A549 (cell line): ENCODE results near the gene NKAIN4. TPM values are rescaled to one million over a fixed set of nuclear protein-coding genes. Genes with fewer than 3 reads are reported as not detected.
A peak's percentile ranks its signal among the peaks of the same experiment; 100 is the strongest.

ENCODE experiments used
- ATAC-seq, 2 experiments: fragments of 200-7000 bp in 1 of 2; fragments of >200 bp in 1 of 2; cut with Nextera tagmentation in 1 of 2; cut with Tn5 transposase in 1 of 2; 3 replicates each; pipeline versions ENCODE4 v1.8.0 to v1.9.1; 2018 to 2020; ENCODE audit warnings: mild to moderate bottlenecking in 1 of 2, moderate library complexity in 1 of 2
- CTCF ChIA-PET: fragments of 300-600 bp; sonication (Branson Sonifier 250); formaldehyde crosslinking; extraction: SDS; loops from one replicate; lab custom pipeline; 2021; ENCODE audit warnings: antibody characterized with exemption, inconsistent platforms; lab: Yijun Ruan, JAX
- POLR2A ChIA-PET: fragments of 350-600 bp; formaldehyde crosslinking; extraction: SDS; loops from one replicate; lab custom pipeline; 2021; ENCODE audit warnings: antibody characterized with exemption, inconsistent platforms; lab: Yijun Ruan, JAX
- DNase-seq, 2 experiments: peaks; one replicate each; pipeline versions ENCODE4 v3.0.0 to v3.0.0-alpha.2; 2011 to 2016; ENCODE audit warnings: low read depth in 1 of 2, low spot score in 1 of 2
- FAIRE-seq: peaks from 2 replicates; lab custom pipeline; 2011; peaks lifted over from hg19 to GRCh38; lab: Jason Lieb, UNC
- H3K27ac ChIP-seq, 2 experiments: fragments of >200 bp; sonication (Bioruptor Twin); formaldehyde crosslinking; 3 replicates each; pipeline ENCODE4 v1.5.1; 2016 to 2017
- H3K4me1 ChIP-seq: fragments of >200 bp; sonication (Bioruptor Twin); formaldehyde crosslinking; 3 replicates; pipeline ENCODE4 v1.6.1; 2016
- H3K4me2 ChIP-seq: fragments of >200 bp; sonication (Bioruptor Twin); formaldehyde crosslinking; 3 replicates; pipeline ENCODE4 v1.6.1; 2016
- H3K4me3 ChIP-seq: fragments of >200 bp; sonication (Bioruptor Twin); formaldehyde crosslinking; 3 replicates; pipeline ENCODE4 v1.5.1; 2016
- H3K9me3 ChIP-seq: fragments of >200 bp; sonication (Bioruptor Twin); formaldehyde crosslinking; 3 replicates; pipeline ENCODE4 v1.6.1; 2016
- BCL3 ChIP-seq: fragments of >200 bp; sonication (Bioruptor Twin); formaldehyde crosslinking; IDR thresholded peaks from 3 replicates; pipeline ENCODE4 v1.6.1; 2016
- BHLHE40 ChIP-seq: IDR thresholded peaks from 2 replicates; pipeline ENCODE4 v1.6.1; 2012; ENCODE audit warnings: low read depth, low read length, inconsistent platforms
- CBX2 ChIP-seq: fragments of 200-600 bp; sonication (generic); IDR thresholded peaks from 2 replicates; pipeline ENCODE4 v1.6.1; 2016; ENCODE audit warnings: low read depth, mild to moderate bottlenecking, borderline replicate concordance
- CHD4 ChIP-seq: fragments of 200-600 bp; sonication (generic); IDR thresholded peaks from 2 replicates; pipeline ENCODE4 v1.6.1; 2016; ENCODE audit warnings: antibody characterized with exemption, mild to moderate bottlenecking, borderline replicate concordance
- CTCF ChIP-seq: fragments of >200 bp; sonication (Bioruptor Twin); formaldehyde crosslinking; IDR thresholded peaks from 3 replicates; pipeline ENCODE4 v1.5.1; 2016
- EHF ChIP-seq: fragments of 250-450 bp; sonication (Bioruptor Pico); IDR thresholded peaks from 2 replicates; pipeline ENCODE4 v1.5.0; 2020; ENCODE audit warnings: mild to moderate bottlenecking
- HDAC2 ChIP-seq: fragments of 200-600 bp; sonication (generic); IDR thresholded peaks from 2 replicates; pipeline ENCODE4 v1.6.1; 2016
- HOXB5 ChIP-seq: fragments of 250-450 bp; sonication (Bioruptor Pico); IDR thresholded peaks from 2 replicates; pipeline ENCODE4 v1.5.0; 2020; ENCODE audit warnings: mild to moderate bottlenecking, moderate library complexity
- JUNB ChIP-seq: fragments of >200 bp; sonication (Bioruptor Twin); formaldehyde crosslinking; IDR thresholded peaks from 2 replicates; pipeline ENCODE4 v1.6.1; 2016
- KDM1A ChIP-seq: fragments of 200-600 bp; sonication (generic); IDR thresholded peaks from 2 replicates; pipeline ENCODE4 v1.6.1; 2016; ENCODE audit warnings: low read depth, mild to moderate bottlenecking
- NPAS2 ChIP-seq: fragments of 250-450 bp; sonication (Bioruptor Pico); IDR thresholded peaks from 2 replicates; pipeline ENCODE4 v1.8.0; 2022; ENCODE audit warnings: mild to moderate bottlenecking, moderate library complexity, borderline replicate concordance
- RAD21 ChIP-seq, 2 experiments: fragments of >200 bp in 1 of 2; sonication (Bioruptor Twin) in 1 of 2; formaldehyde crosslinking in 1 of 2; IDR thresholded peaks in 1 of 2; conservative IDR thresholded peaks in 1 of 2; 2 replicates in 1 of 2; 3 replicates in 1 of 2; pipeline ENCODE4 v1.6.1; 2012 to 2018; ENCODE audit warnings: inconsistent platforms in 1 of 2
- SMC3 ChIP-seq: fragments of >200 bp; sonication (Bioruptor Twin); formaldehyde crosslinking; IDR thresholded peaks from 3 replicates; pipeline ENCODE4 v1.6.1; 2018; ENCODE audit warnings: inconsistent platforms
- TP53 ChIP-seq: fragments of 250-450 bp; sonication (Bioruptor Pico); IDR thresholded peaks from 2 replicates; pipeline ENCODE4 v1.5.0; 2021; ENCODE audit warnings: mild to moderate bottlenecking, moderate library complexity
- WGBS: methylation state at CpG from one replicate; pipeline ENCODE4 v1.1.6; 2017; ENCODE audit errors: missing lambda C conversion rate; 5-methylcytosine and 5-hydroxymethylcytosine counted together
- polyA plus RNA-seq, 4 experiments: library from polyadenylated mRNA; depleted of rRNA in 3 of 4; stranded (reverse); fragments of >200 nt; fragmentation: RNase III in 1 of 4; extraction: RNeasy Plus Mini Kit Qiagen cat#74134 plus additional on column Dnase treatment in 1 of 4; gene quantifications; 2 replicates in 3 of 4; 3 replicates in 1 of 4; pipeline ENCODE4 v1.2.3, GENCODE V29; 2011 to 2017
- TF ChIP-seq, protein P1 (sequence below): fragments of 450-650 bp; IDR thresholded peaks from 2 replicates; pipeline ENCODE4 v1.6.1; 2014; ENCODE audit warnings: antibody characterized with exemption
- TF ChIP-seq, protein P2 (sequence below): fragments of >200 bp; sonication (Bioruptor Twin); formaldehyde crosslinking; IDR thresholded peaks from 2 replicates; pipeline ENCODE4 v1.6.1; 2016
- TF ChIP-seq, protein P3 (sequence below): fragments of 200-600 bp; sonication (generic); IDR thresholded peaks from 2 replicates; pipeline ENCODE4 v1.6.1; 2016; ENCODE audit warnings: antibody characterized with exemption, mild to moderate bottlenecking, moderate library complexity
- TF ChIP-seq, protein P4 (sequence below): fragments of 250-450 bp; sonication (Bioruptor Pico); IDR thresholded peaks from 2 replicates; pipeline ENCODE4 v1.5.0; 2020; ENCODE audit warnings: low read depth, mild to moderate bottlenecking, moderate library complexity

The NKAIN4 gene
- polyA plus RNA-seq, 2 of the 4 experiments (the other 2 are of a cell fraction), result 5.8 to 9.7 TPM

GRCh38 chr20:63295422-63295821, 41.2 kb upstream of the NKAIN4 start:
- no peak overlapping the region for H3K27ac ChIP-seq
- 42% methylated on average over 17 of the region's 17 CpGs for WGBS
- H3K4me1 ChIP-seq, result peaks cover 21% of the 10 kb centered on the region; the same call in 2 of the 3 replicates
- H3K9me3 ChIP-seq, result no peaks in the 10 kb centered on the region
- CTCF ChIA-PET, result interaction anchor here (1.3 to 30.4 kb wide), 5 partner anchors 14 to 679 kb away, joined by 4 to 401 read pairs (median 7); no protein-coding TSS in a partner anchor
- FAIRE-seq (no peak), ATAC-seq (peak in 1 of 2 experiments; percentile 4; a peak in 3 of 6 replicates), DNase-seq (no peak)
- no peak overlapping the region for H3K4me3 ChIP-seq
- TF ChIP-seq BHLHE40 (no peak), HDAC2 (no peak), BCL3 (no peak), NPAS2 (CRISPR knock-in tag) (no peak), CBX2 (no peak), CHD4 (no peak), HOXB5 (CRISPR knock-in tag) (no peak), EHF (CRISPR knock-in tag) (no peak), KDM1A (no peak), JUNB (no peak), RAD21 (conservative IDR thresholded peaks at IDR 0.05 in 1 of 2, IDR thresholded peaks at IDR 0.05 in 1 of 2) (0 out of 5 replicates have a peak, but pooled peaks of 1 of the 2 experiments have one; percentile 11), CTCF (peak; percentile 21; the same call in 2 of the 3 replicates), TP53 (CRISPR knock-in tag) (no peak), SMC3 (no peak)
- TF ChIP-seq, protein P1, sequence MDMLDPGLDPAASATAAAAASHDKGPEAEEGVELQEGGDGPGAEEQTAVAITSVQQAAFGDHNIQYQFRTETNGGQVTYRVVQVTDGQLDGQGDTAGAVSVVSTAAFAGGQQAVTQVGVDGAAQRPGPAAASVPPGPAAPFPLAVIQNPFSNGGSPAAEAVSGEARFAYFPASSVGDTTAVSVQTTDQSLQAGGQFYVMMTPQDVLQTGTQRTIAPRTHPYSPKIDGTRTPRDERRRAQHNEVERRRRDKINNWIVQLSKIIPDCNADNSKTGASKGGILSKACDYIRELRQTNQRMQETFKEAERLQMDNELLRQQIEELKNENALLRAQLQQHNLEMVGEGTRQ, result no peak
- TF ChIP-seq, protein P2, sequence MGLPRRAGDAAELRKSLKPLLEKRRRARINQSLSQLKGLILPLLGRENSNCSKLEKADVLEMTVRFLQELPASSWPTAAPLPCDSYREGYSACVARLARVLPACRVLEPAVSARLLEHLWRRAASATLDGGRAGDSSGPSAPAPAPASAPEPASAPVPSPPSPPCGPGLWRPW, result no peak
- TF ChIP-seq, protein P3, sequence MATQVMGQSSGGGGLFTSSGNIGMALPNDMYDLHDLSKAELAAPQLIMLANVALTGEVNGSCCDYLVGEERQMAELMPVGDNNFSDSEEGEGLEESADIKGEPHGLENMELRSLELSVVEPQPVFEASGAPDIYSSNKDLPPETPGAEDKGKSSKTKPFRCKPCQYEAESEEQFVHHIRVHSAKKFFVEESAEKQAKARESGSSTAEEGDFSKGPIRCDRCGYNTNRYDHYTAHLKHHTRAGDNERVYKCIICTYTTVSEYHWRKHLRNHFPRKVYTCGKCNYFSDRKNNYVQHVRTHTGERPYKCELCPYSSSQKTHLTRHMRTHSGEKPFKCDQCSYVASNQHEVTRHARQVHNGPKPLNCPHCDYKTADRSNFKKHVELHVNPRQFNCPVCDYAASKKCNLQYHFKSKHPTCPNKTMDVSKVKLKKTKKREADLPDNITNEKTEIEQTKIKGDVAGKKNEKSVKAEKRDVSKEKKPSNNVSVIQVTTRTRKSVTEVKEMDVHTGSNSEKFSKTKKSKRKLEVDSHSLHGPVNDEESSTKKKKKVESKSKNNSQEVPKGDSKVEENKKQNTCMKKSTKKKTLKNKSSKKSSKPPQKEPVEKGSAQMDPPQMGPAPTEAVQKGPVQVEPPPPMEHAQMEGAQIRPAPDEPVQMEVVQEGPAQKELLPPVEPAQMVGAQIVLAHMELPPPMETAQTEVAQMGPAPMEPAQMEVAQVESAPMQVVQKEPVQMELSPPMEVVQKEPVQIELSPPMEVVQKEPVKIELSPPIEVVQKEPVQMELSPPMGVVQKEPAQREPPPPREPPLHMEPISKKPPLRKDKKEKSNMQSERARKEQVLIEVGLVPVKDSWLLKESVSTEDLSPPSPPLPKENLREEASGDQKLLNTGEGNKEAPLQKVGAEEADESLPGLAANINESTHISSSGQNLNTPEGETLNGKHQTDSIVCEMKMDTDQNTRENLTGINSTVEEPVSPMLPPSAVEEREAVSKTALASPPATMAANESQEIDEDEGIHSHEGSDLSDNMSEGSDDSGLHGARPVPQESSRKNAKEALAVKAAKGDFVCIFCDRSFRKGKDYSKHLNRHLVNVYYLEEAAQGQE, result no peak
- TF ChIP-seq, protein P4, sequence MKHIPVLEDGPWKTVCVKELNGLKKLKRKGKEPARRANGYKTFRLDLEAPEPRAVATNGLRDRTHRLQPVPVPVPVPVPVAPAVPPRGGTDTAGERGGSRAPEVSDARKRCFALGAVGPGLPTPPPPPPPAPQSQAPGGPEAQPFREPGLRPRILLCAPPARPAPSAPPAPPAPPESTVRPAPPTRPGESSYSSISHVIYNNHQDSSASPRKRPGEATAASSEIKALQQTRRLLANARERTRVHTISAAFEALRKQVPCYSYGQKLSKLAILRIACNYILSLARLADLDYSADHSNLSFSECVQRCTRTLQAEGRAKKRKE (CRISPR knock-in tag), result no peak
- no peak overlapping the region for H3K4me2 ChIP-seq
- POLR2A ChIA-PET, result no interaction called here
